WTC11 (cell line): Measurements from ENCODE around the gene IGFBP7. TPM values are rescaled to one million over a fixed set of nuclear protein-coding genes. Genes with fewer than 3 reads are reported as not detected.

ENCODE experiments used
- ATAC-seq: fragments of 200-7000 bp; cut with Tn5 transposase; 2 replicates; pipeline ENCODE4 v1.10.0; 2021; ENCODE audit warnings: mild to moderate bottlenecking, moderate library complexity
- CTCF ChIA-PET: fragments of 300-600 bp; sonication (Branson Sonifier 250); formaldehyde crosslinking; loops from one replicate; lab custom pipeline; 2021; ENCODE audit warnings: antibody characterized with exemption; lab: Charles Lee
- POLR2A ChIA-PET: fragments of 350-600 bp; sonication (Branson Sonifier 250); formaldehyde crosslinking; loops from one replicate; lab custom pipeline; 2021; ENCODE audit warnings: antibody characterized with exemption; lab: Charles Lee
- DNase-seq: peaks from one replicate; pipeline ENCODE4 v3.0.0; 2021; ENCODE audit warnings: low spot score
- H3K27ac Mint-ChIP-seq: 2 replicates; pipeline ENCODE4 v1.8.0; 2021; ENCODE audit warnings: mixed read lengths
- H3K27me3 Mint-ChIP-seq: 2 replicates; pipeline ENCODE4 v1.8.0; 2021; ENCODE audit warnings: low read depth, mild to moderate bottlenecking, moderate library complexity, mixed read lengths
- H3K36me3 Mint-ChIP-seq: 2 replicates; pipeline ENCODE4 v1.8.0; 2021; ENCODE audit warnings: mixed read lengths
- H3K4me1 Mint-ChIP-seq: 2 replicates; pipeline ENCODE4 v1.8.0; 2022; ENCODE audit warnings: mixed read lengths
- H3K4me3 Mint-ChIP-seq: 2 replicates; pipeline ENCODE4 v1.8.0; 2021; ENCODE audit warnings: mild to moderate bottlenecking, moderate library complexity, mixed read lengths
- H3K9me3 Mint-ChIP-seq: 2 replicates; pipeline ENCODE4 v1.8.0; 2021; ENCODE audit warnings: mixed read lengths
- ARID4B ChIP-seq: sonication (generic); formaldehyde crosslinking; IDR thresholded peaks from 2 replicates; pipeline ENCODE4 v1.8.0; 2023; ENCODE audit warnings: missing genetic modification reagents, mild to moderate bottlenecking, borderline replicate concordance
- ATF3 ChIP-seq: sonication (generic); formaldehyde crosslinking; conservative IDR thresholded peaks from 2 replicates; pipeline ENCODE4 v1.8.1; 2022; ENCODE audit warnings: mild to moderate bottlenecking, missing genetic modification reagents
- CTCF ChIP-seq: fragments of 200-600 bp; IDR thresholded peaks from 2 replicates; pipeline ENCODE4 v1.8.0; 2022; ENCODE audit warnings: antibody characterized with exemption
- MYBL2 ChIP-seq: sonication (generic); formaldehyde crosslinking; IDR thresholded peaks from 2 replicates; pipeline ENCODE4 v1.8.1; 2023; ENCODE audit warnings: mild to moderate bottlenecking, moderate library complexity, missing genetic modification reagents
- NR1H2 ChIP-seq: sonication (generic); formaldehyde crosslinking; IDR thresholded peaks from 2 replicates; pipeline ENCODE4 v1.9.0; 2021; ENCODE audit warnings: mild to moderate bottlenecking, moderate library complexity, missing genetic modification reagents
- PRDM15 ChIP-seq: sonication (generic); formaldehyde crosslinking; IDR thresholded peaks from 2 replicates; pipeline ENCODE4 v1.8.0; 2022; ENCODE audit warnings: missing genetic modification reagents
- RORB ChIP-seq: fragments of 250-450 bp; sonication (Bioruptor Pico); IDR thresholded peaks from 2 replicates; pipeline ENCODE4 v1.9.0; 2021; ENCODE audit warnings: mild to moderate bottlenecking
- ZNF317 ChIP-seq: sonication (generic); formaldehyde crosslinking; IDR thresholded peaks from 2 replicates; pipeline ENCODE4 v1.8.1; 2023; ENCODE audit warnings: low read depth, mild to moderate bottlenecking, moderate library complexity, missing genetic modification reagents, borderline replicate concordance
- ZNF532 ChIP-seq: fragments of 250-450 bp; sonication (Bioruptor Pico); IDR thresholded peaks from 2 replicates; pipeline ENCODE4 v1.9.0; 2021; ENCODE audit warnings: mild to moderate bottlenecking, borderline replicate concordance
- total RNA-seq: library from RNA; stranded (reverse); gene quantifications from 3 replicates; pipeline ENCODE4 v1.2.3, GENCODE V29; 2021

The IGFBP7 gene
- total RNA-seq, 1 experiment from 2014 or later: 1.4 TPM

GRCh38 chr4:57043347-57044251, 66.6 kb downstream of the IGFBP7 start (continued):
- no peak for TF ChIP-seq NR1H2 (CRISPR knock-in tag)

GRCh38 chr4:57042711-57043169, 67.4 kb downstream of the IGFBP7 start:
- POLR2A ChIA-PET: no interaction called here
- no peak for TF ChIP-seq ZNF532 (CRISPR knock-in tag)
- no peak for TF ChIP-seq CTCF
- TF ChIP-seq ZNF317 (CRISPR knock-in tag): no peak
- no peak for TF ChIP-seq PRDM15 (CRISPR knock-in tag)
- no peak for TF ChIP-seq RORB
- TF ChIP-seq, all 79 proteins: peak for 0
- no peak for DNase-seq
- no peak overlapping the region for H3K4me3 Mint-ChIP-seq
- no peaks in the 10 kb centered on the region; the same call in 1 of the 2 replicates for H3K27me3 Mint-ChIP-seq
- CTCF ChIA-PET: interaction anchor here (1.3 kb wide), 1 partner anchor 121 kb away, joined by 4 read pairs; no protein-coding TSS in a partner anchor
- ATAC-seq: no peak
- H3K4me1 Mint-ChIP-seq: peaks cover 13% of the 10 kb centered on the region
- peaks cover 9% of the 10 kb centered on the region for H3K9me3 Mint-ChIP-seq
- 0 out of 2 replicates have a peak, but pooled peaks cover 5% of the 10 kb centered on the region for H3K36me3 Mint-ChIP-seq
- no peak overlapping the region for H3K27ac Mint-ChIP-seq

- ATAC-seq (no peak), DNase-seq (no peak)
- Mint-ChIP-seq H3K4me1 (peaks cover 13% of the 10 kb centered on the region), H3K9me3 (no peaks in the 10 kb centered on the region), H3K27ac (no peak overlapping the region), H3K4me3 (no peak overlapping the region), H3K27me3 (no peaks in the 10 kb centered on the region; the same call in 1 of the 2 replicates), H3K36me3 (no peaks in the 10 kb centered on the region)
- POLR2A ChIA-PET: no interaction called here
- CTCF ChIA-PET: no interaction called here
- no peak for TF ChIP-seq PRDM15 (CRISPR knock-in tag)
- TF ChIP-seq ATF3 (CRISPR knock-in tag): no peak
- TF ChIP-seq ARID4B: no peak
- no peak for TF ChIP-seq MYBL2 (CRISPR knock-in tag)
These were observed 69.2 kb downstream of the IGFBP7 start for GRCh38 chr4:57041020-57041419.
